Inflammatory macrophage treated with lipopolysaccharide for 1 hour (primary cell): Measurements from ENCODE around the gene MC3R.

Experiments used
- DNase-seq, 2 donors: peaks; one replicate each; pipeline ENCODE4 v3.0.0-alpha.2; 2020 to 2022

MC3R gene

DNA sequence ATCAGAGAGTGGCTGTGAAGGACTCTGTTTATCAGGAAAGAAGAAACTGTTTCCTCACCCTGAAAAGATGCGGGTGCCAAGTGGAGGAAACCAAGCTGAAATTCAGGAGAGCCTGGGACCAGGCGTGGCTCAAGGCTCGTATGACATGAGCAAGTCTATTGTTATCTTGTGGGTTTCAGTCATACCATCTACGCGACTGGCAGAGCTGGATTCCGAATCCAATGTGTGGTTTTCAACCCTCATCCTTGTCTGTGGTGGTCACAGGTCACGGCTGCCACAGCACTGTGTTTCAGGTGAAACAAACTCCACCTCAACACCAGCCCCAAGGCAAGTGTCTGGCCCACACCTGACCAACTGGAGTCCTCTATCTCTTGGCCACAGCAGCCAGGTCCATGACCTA lies 9.1 kb downstream of the MC3R start:
- no peak for DNase-seq

DNA sequence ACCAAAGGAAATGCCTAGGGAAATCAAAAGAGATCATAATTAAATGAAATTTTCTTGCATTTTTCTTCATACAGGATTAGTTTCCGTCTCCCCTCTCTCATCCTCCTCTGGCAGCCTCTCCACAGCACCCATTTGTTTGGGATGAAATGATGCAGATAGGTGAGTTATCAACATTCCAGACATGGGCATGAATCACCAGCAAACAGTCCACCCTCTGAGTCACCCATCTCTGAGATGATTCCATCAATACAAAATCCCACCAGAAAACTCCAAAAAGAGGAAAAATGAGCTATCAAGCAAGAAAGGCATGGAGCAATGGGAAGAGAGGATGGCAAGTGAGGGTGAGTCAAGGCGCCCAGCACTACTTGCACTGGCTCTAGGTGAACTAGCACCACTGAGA lies 11.4 kb downstream of the MC3R start:
- no peak for DNase-seq

DNA sequence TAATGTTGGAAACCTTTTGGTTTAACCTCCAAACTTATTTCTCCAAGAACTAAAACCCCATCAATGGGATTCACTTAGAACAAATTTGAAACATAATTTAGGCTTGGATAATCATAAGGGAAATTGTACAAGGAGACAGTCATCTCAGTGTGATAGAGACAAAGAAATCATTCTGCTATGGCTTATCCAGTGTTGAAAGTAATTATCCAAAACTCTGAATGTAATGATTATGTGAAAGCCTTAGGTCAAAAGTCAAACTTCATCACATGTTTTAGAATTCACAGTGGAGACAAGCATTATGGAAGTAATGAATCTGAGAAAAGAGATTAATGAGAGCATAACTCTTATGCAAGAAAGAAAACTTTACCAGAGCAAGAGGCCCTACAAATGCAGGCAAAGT lies 20.0 kb downstream of the MC3R start:
- DNase-seq = no peak

DNA sequence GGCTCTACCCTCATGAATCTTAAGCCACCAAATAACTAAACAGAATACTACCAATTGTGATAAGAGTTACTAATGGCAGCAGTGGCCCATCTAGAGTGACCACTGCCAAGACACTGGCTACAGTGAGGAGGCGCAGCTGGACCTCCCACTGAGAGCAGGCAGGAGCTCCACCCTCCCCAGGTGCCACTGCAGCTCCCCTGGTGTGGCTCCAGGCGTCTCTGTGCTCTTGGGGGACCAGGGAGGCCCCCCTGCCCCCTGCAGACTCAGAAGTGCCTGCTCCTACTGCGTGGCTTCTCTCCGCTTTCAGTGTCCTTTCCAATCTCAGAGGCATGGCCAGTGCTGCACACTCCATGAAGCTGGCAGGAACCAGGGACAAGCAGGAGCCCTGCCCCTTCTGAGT lies 23.4 kb downstream of the MC3R start:
- no peak for DNase-seq

DNA sequence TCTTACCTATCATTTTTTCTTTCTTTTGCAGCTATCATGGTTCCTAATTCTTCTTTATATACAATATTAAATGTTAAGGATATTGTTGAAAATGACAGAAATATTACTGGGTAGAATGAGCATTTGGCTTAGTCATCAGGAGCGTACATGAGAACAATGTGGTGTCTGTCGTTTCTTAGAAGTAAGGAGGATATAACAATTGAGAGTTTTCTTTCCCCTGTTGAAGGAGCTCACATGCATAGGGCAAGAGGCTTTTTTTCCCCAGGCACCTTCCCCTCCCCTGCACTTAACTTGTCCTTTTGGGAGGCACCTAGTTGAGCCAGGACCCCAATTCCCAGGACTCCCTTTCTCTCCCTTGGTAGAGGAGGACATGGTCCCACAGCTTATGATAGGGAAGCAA lies 25.0 kb downstream of the MC3R start:
- no peak for DNase-seq

DNA sequence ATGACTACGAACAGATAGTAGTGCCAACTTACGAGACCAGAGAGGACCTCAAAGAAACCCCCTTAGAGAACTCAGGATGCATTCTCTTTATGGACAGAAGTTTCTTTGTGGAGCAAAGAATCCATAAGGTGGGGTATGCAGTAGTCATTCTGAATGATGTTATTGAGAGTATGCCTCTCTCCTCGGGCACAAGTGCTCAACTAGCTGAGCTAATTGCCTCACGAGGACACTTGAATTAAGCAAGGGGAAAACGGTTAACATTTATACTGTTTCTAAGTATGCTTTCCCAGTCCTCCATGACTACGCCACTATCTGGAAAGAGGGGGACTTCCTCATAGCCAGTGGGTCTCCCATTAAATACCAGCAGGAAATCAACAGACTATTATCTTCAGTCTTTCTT lies 25.6 kb downstream of the MC3R start:
- DNase-seq = no peak

DNA sequence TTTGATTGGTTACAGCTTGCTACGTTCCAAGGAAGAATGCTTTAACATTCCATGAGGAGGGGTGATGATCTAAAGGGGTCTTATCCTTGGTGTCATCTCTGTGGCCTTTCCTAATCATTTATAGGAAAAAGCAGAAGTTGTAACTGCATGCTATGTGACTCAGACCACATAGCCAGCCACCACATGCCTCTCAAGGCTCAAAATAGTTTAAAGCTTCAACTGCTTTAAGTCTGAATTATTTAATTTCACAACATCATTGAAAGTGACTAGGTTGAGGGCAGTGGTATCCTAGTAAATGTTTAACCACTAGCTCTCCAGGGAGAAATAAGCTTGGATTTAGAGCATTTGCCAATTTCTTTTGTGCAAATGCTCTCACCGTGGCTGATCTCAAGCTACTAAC lies 29.7 kb downstream of the MC3R start:
- peak in 1 of 2 donors; percentile 25 for DNase-seq

DNA sequence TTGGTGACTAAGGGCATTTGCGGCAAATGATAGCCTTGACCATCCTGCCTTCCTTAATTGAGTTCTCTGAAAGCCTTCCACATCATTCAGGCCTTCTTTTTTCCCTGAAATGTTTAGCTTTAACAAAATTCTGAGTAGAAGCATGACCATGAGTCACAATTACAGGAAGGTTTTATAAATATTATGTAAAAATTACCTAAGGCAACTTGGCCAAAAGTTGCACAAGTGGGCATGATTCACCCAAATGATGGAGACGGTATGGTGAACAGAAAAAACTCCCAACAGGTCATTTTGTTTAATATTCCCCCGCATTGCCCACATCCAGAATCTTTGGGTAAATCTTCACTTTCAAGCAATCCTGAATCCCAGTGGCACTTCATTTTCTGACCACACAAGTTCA lies 37.0 kb downstream of the MC3R start:
- DNase-seq = peak; percentile 0 to 3

DNA sequence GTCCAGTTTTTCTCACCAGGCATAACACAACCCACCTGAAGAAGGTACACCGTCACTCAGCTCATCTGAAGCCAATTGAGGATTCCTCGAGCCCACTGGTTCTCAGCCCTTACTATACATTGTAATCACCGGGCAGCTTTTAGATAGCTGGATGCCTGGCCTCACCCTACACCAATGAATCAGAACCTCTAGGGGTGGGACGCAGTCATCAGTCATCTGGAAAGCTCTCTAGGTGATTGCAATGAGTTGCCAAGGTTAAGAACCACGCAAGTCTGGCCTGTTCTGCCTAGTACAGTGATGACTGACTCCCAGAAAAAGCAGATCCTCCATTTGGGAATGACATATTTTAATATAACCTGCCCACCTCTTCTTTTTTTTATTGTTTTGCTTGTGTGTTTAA lies 41.1 kb downstream of the MC3R start:
- no peak for DNase-seq

DNA sequence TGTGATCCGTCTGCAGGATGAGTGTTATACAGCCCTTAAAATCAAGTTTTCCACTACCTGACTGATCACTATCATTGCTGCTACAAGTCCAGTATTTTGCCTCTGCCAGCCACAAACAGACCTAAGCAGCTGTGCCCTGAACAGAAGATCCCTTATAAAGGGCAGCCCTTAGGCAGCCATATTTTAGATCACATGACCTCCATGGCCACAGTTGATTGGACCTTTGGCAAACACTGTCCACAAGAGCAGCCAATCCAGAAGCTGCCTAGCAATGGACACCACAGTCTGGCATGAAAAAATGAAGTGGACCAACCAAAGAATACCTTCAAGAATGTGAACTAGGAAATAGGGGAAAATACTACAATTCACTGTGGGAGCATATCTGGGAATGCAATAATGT lies 50.8 kb downstream of the MC3R start:
- no peak for DNase-seq
